Trophoblast cell (in vitro differentiated cells and primary cell): Measurements from ENCODE around the gene ARHGAP10.

ENCODE experiments used
- DNase-seq, 2 donors: peaks; one replicate each; pipeline ENCODE4 v3.0.0-alpha.2; 2016
- H2AFZ ChIP-seq: 2 replicates; pipeline ENCODE4 v1.6.1; 2013; ENCODE audit warnings: low read length, moderate library complexity, mild to moderate bottlenecking; ENCODE audit not compliant: insufficient read depth, poor library complexity
- H2AK5ac ChIP-seq: 2 replicates; pipeline ENCODE4 v1.6.1; 2013; ENCODE audit warnings: mild to moderate bottlenecking, low read length
- H2BK120ac ChIP-seq: 2 replicates; pipeline ENCODE4 v1.6.1; 2013; ENCODE audit warnings: low read length, mild to moderate bottlenecking, moderate library complexity; ENCODE audit not compliant: insufficient read depth, poor library complexity
- H2BK12ac ChIP-seq: 2 replicates; pipeline ENCODE4 v1.6.1; 2013; ENCODE audit warnings: mild to moderate bottlenecking, low read length, moderate library complexity
- H2BK5ac ChIP-seq: 2 replicates; pipeline ENCODE4 v1.6.1; 2013; ENCODE audit warnings: low read length, low read depth, moderate library complexity, mild to moderate bottlenecking; ENCODE audit not compliant: poor library complexity
- H3K14ac ChIP-seq: 2 replicates; pipeline ENCODE4 v1.6.1; 2013; ENCODE audit warnings: mild to moderate bottlenecking, low read length
- H3K18ac ChIP-seq: 2 replicates; pipeline ENCODE4 v1.6.1; 2013; ENCODE audit warnings: mild to moderate bottlenecking, low read length
- H3K23ac ChIP-seq: 2 replicates; pipeline ENCODE4 v1.6.1; 2013; ENCODE audit warnings: low read length
- H3K27ac ChIP-seq: 2 replicates; pipeline ENCODE4 v1.5.1; 2013; ENCODE audit warnings: low read depth, mild to moderate bottlenecking, inconsistent platforms, low read length, moderate library complexity
- H3K27me3 ChIP-seq: 2 replicates; pipeline ENCODE4 v1.6.1; 2013; ENCODE audit warnings: inconsistent platforms, mild to moderate bottlenecking, low read length, moderate library complexity; ENCODE audit not compliant: insufficient read depth
- H3K36me3 ChIP-seq, 2 experiments: 1 replicate in 1 of 2; 2 replicates in 1 of 2; pipeline ENCODE4 v1.6.1; 2013; ENCODE audit warnings: low read length in 2 of 2, mild to moderate bottlenecking in 2 of 2, moderate library complexity in 1 of 2; ENCODE audit not compliant: insufficient read depth in 2 of 2, control insufficient read depth in 1 of 2
- H3K4ac ChIP-seq: 2 replicates; pipeline ENCODE4 v1.6.1; 2013; ENCODE audit warnings: low read depth, mild to moderate bottlenecking, low read length, moderate library complexity
- H3K4me1 ChIP-seq, 2 experiments: 1 replicate in 1 of 2; 2 replicates in 1 of 2; pipeline ENCODE4 v1.6.1; 2013; ENCODE audit warnings: low read length in 2 of 2, mild to moderate bottlenecking in 2 of 2, moderate library complexity in 1 of 2; ENCODE audit not compliant: insufficient read depth in 2 of 2, control insufficient read depth in 1 of 2
- H3K4me2 ChIP-seq: 2 replicates; pipeline ENCODE4 v1.6.1; 2013; ENCODE audit warnings: inconsistent platforms, mild to moderate bottlenecking, low read length, moderate library complexity
- H3K4me3 ChIP-seq: 2 replicates; pipeline ENCODE4 v1.5.1; 2013; ENCODE audit warnings: mild to moderate bottlenecking, low read depth, low read length, inconsistent platforms
- H3K79me1 ChIP-seq: one replicate; pipeline ENCODE4 v1.6.1; 2013; ENCODE audit warnings: low read length
- H3K79me2 ChIP-seq: 2 replicates; pipeline ENCODE4 v1.6.1; 2013; ENCODE audit warnings: low read length, mild to moderate bottlenecking; ENCODE audit not compliant: control insufficient read depth, insufficient read depth, poor library complexity
- H3K9ac ChIP-seq: 2 replicates; pipeline ENCODE4 v1.6.1; 2013; ENCODE audit warnings: mild to moderate bottlenecking, low read length
- H3K9me3 ChIP-seq: 2 replicates; pipeline ENCODE4 v1.6.1; 2013; ENCODE audit warnings: low read depth, mild to moderate bottlenecking, control low read depth, inconsistent platforms, low read length; ENCODE audit not compliant: insufficient read depth
- H4K12ac ChIP-seq: 2 replicates; pipeline ENCODE4 v1.6.1; 2013; ENCODE audit warnings: low read depth, mild to moderate bottlenecking, low read length, moderate library complexity
- H4K8ac ChIP-seq: 2 replicates; pipeline ENCODE4 v1.6.1; 2013; ENCODE audit warnings: low read depth, mild to moderate bottlenecking, low read length, moderate library complexity
- H4K91ac ChIP-seq: one replicate; pipeline ENCODE4 v1.6.1; 2013; ENCODE audit warnings: low read depth, mild to moderate bottlenecking, low read length, moderate library complexity
- WGBS: extraction: QIAGEN DNeasy Blood & Tissue Kit; methylation state at CpG from one replicate; pipeline ENCODE4 v1.1.7; 2013; ENCODE audit warnings: missing lambda C conversion rate; ENCODE audit not compliant: insufficient read length, insufficient coverage; ENCODE audit errors: extremely low coverage; 5-methylcytosine and 5-hydroxymethylcytosine counted together

Gene ARHGAP10

DNA sequence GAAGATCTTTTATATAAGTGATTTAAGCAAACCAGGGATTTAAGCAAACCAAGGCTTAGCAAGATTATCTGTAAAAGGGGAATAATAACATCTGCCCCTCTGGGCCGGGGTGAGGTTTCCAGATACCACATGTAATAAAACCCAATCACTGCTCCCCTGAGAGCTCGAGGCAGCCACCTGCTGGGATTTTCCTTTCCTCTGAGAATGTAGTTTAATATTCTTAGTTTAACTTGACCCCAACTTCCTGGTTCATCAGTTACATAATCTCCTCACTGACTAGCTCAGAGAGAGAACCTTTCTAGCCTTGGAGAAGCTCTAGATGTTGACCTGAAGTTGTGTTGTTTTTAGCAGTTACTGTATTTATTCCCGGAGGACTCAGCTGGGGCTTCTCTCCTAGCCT, 322.4 kb downstream of the ARHGAP10 start:
- Histone ChIP-seq H3K23ac (no peak overlapping the region), H4K8ac (no peak overlapping the region), H3K4me3 (no peak overlapping the region), H3K27ac (no peak overlapping the region), H2AFZ (no peak overlapping the region), H3K14ac (no peak overlapping the region), H3K79me1 (no peaks in the 10 kb centered on the region), H3K27me3 (no peaks in the 10 kb centered on the region), H2BK12ac (no peak overlapping the region), H3K79me2 (no peaks in the 10 kb centered on the region), H3K4ac (no peak overlapping the region), H3K4me2 (no peak overlapping the region), H2AK5ac (no peak overlapping the region), H3K18ac (no peak overlapping the region), H3K36me3 (no peaks in the 10 kb centered on the region), H3K9ac (no peak overlapping the region), H2BK120ac (no peak overlapping the region), H3K4me1 (peaks cover 0 to 6% of the 10 kb centered on the region in 2 experiments), H2BK5ac (no peak overlapping the region), H4K91ac (no peak overlapping the region), H4K12ac (no peak overlapping the region), H3K9me3 (no peaks in the 10 kb centered on the region)
- DNase-seq, result no peak
- no CpG with 5 or more reads among the region's 3 CpGs for WGBS

DNA sequence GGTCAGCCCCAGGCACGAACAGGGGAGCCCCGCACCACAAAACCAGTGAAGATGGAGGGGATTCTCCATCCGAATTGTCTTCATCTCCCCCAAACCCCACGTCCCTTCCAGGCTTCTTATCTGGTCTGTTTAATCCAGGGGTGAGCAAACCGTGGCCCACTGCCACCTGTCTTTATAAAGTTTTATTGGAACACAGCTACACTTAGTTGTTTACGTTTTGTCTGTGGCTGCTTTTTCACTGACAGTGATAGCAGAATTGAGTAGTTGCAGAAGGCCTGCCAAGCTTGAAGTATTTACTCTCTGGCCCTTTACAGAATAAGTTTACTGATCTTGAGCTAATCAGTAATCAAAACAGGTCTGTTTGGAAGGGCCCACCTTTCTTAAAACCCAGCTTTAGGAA, 324.0 kb downstream of the ARHGAP10 start:
- Histone ChIP-seq H3K4ac (no peak overlapping the region), H4K12ac (no peak overlapping the region), H3K23ac (no peak overlapping the region), H2BK12ac (no peak overlapping the region), H3K27me3 (no peaks in the 10 kb centered on the region), H3K79me2 (no peaks in the 10 kb centered on the region), H3K4me3 (no peak overlapping the region), H3K36me3 (no peaks in the 10 kb centered on the region), H3K27ac (no peak overlapping the region), H3K18ac (no peak overlapping the region), H2BK5ac (no peak overlapping the region), H3K9ac (no peak overlapping the region), H3K9me3 (no peaks in the 10 kb centered on the region), H3K4me2 (no peak overlapping the region), H4K91ac (no peak overlapping the region), H2BK120ac (no peak overlapping the region), H3K79me1 (peaks cover 2% of the 10 kb centered on the region), H3K14ac (no peak overlapping the region), H2AK5ac (no peak overlapping the region), H3K4me1 (peaks cover 2 to 11% of the 10 kb centered on the region in 2 experiments), H2AFZ (no peak overlapping the region), H4K8ac (no peak overlapping the region)
- no peak for DNase-seq
- WGBS, result no CpG with 5 or more reads among the region's 6 CpGs

DNA sequence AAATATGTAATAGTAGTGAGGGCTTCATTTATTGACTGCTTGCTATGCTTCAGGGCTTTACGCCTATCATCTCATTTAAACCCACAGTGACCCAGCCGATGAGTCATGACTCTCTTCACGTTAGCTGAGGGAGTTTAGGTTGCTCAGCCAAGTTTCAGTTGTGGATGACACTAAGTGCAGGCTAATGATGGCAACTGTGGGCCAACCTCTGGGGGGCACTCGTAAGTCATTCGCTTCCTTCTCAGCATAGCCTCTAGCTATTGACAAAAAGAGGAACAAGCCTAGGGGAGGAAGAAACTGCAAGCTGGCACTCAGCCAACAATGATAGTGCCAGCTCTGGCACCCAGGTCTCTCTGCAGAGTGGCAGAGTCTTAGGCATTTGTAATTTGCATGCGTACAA, 325.0 kb downstream of the ARHGAP10 start:
- Histone ChIP-seq H3K4me3 (no peak overlapping the region), H3K14ac (no peak overlapping the region), H3K4me1 (peaks cover 2 to 11% of the 10 kb centered on the region in 2 experiments), H3K79me1 (peaks cover 2% of the 10 kb centered on the region), H3K4ac (no peak overlapping the region), H2AK5ac (no peak overlapping the region), H2BK12ac (no peak overlapping the region), H3K9ac (no peak overlapping the region), H3K27ac (no peak overlapping the region), H3K27me3 (no peaks in the 10 kb centered on the region), H3K23ac (no peak overlapping the region), H2AFZ (no peak overlapping the region), H3K36me3 (no peaks in the 10 kb centered on the region), H4K91ac (no peak overlapping the region), H4K8ac (no peak overlapping the region), H3K4me2 (no peak overlapping the region), H2BK120ac (no peak overlapping the region), H2BK5ac (no peak overlapping the region), H3K9me3 (no peaks in the 10 kb centered on the region), H4K12ac (no peak overlapping the region), H3K79me2 (no peaks in the 10 kb centered on the region), H3K18ac (no peak overlapping the region)
- peak; percentile 23 to 35 for DNase-seq
- no CpG with 5 or more reads among the region's 6 CpGs for WGBS

DNA sequence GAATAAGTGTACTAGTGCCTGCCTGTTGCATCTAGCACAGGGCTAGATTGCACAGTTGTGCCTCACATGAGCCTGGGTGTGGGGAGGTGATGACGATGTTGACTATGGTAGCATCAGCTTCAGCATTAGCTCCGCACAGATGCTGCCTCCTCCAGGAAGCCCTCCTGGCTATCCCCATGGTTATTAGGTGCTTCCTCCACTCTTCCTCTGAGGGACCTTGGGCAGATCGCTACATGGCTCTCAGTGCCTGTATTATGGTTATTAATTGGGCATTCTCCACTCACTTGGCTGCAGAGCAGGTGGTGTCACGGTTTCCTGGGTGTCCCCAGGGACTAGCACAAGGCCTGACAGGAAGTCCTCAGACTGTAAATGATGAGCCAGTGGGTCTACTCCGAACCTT, 325.6 kb downstream of the ARHGAP10 start:
- Histone ChIP-seq H4K91ac (no peak overlapping the region), H4K8ac (no peak overlapping the region), H3K4ac (no peak overlapping the region), H2AK5ac (no peak overlapping the region), H3K4me3 (no peak overlapping the region), H3K27ac (no peak overlapping the region), H3K14ac (no peak overlapping the region), H2AFZ (no peak overlapping the region), H3K18ac (peak overlapping the region; percentile 16), H3K23ac (no peak overlapping the region), H3K4me2 (no peak overlapping the region), H3K9me3 (no peaks in the 10 kb centered on the region), H3K27me3 (no peaks in the 10 kb centered on the region), H3K4me1 (peaks cover 2 to 11% of the 10 kb centered on the region in 2 experiments), H3K79me1 (peaks cover 2% of the 10 kb centered on the region), H3K36me3 (no peaks in the 10 kb centered on the region), H3K79me2 (no peaks in the 10 kb centered on the region), H2BK120ac (no peak overlapping the region), H4K12ac (no peak overlapping the region), H2BK5ac (no peak overlapping the region), H2BK12ac (no peak overlapping the region), H3K9ac (no peak overlapping the region)
- no CpG with 5 or more reads among the region's 5 CpGs for WGBS
- DNase-seq, result no peak
